ENCODE results near the gene FGFRL1. TPM values are rescaled to one million over a fixed set of nuclear protein-coding genes. Genes with fewer than 3 reads are reported as not detected.

FGFRL1 gene
- total RNA-seq, 1 donor from 2014 or later = 70.4 TPM

GRCh38 chr4:1018147-1019020 lies 7.0 kb downstream of the FGFRL1 start:
- Mint-ChIP-seq H3K4me1 (ENCODE audit: low read depth) (peaks cover 11% of the 10 kb centered on the region), H3K27me3 (ENCODE audit: low read depth) (no peaks in the 10 kb centered on the region), H3K36me3 (ENCODE audit: low read depth) (no peaks in the 10 kb centered on the region), H3K9me3 (ENCODE audit: low read depth) (no peaks in the 10 kb centered on the region), H3K27ac (ENCODE audit: unreplicated experiment) (no peak overlapping the region), H3K4me3 (ENCODE audit: unreplicated experiment) (no peak overlapping the region)
- no peak for TF ChIP-seq CTCF (IDR thresholded peaks at IDR 0.05)
- DNase-seq (ENCODE audit: low spot score) = no peak

- H3K27ac Mint-ChIP-seq (ENCODE audit: unreplicated experiment) = no peak overlapping the region
- no peaks in the 10 kb centered on the region for H3K36me3 Mint-ChIP-seq (ENCODE audit: low read depth)
- peaks cover 6% of the 10 kb centered on the region for H3K4me1 Mint-ChIP-seq (ENCODE audit: low read depth)
- DNase-seq (ENCODE audit: low spot score) = no peak
- no peaks in the 10 kb centered on the region for H3K9me3 Mint-ChIP-seq (ENCODE audit: low read depth)
- TF ChIP-seq CTCF (IDR thresholded peaks at IDR 0.05) = no peak
- H3K4me3 Mint-ChIP-seq (ENCODE audit: unreplicated experiment) = no peak overlapping the region
- H3K27me3 Mint-ChIP-seq (ENCODE audit: low read depth) = no peaks in the 10 kb centered on the region
Measured at GRCh38 chr4:1019320-1019719, 7.9 kb downstream of the FGFRL1 start.

GRCh38 chr4:1019729-1020470 lies 8.5 kb downstream of the FGFRL1 start:
- Mint-ChIP-seq H3K36me3 (ENCODE audit: low read depth) (peaks cover 1% of the 10 kb centered on the region), H3K27ac (ENCODE audit: unreplicated experiment) (no peak overlapping the region), H3K27me3 (ENCODE audit: low read depth) (no peaks in the 10 kb centered on the region), H3K4me1 (ENCODE audit: low read depth) (peaks cover 6% of the 10 kb centered on the region), H3K4me3 (ENCODE audit: unreplicated experiment) (no peak overlapping the region), H3K9me3 (ENCODE audit: low read depth) (no peaks in the 10 kb centered on the region)
- no peak for TF ChIP-seq CTCF (IDR thresholded peaks at IDR 0.05)
- DNase-seq (ENCODE audit: low spot score) = no peak

GRCh38 chr4:1021386-1022050 lies 10.1 kb downstream of the FGFRL1 start:
- H3K4me3 Mint-ChIP-seq (ENCODE audit: unreplicated experiment) = no peak overlapping the region
- H3K27me3 Mint-ChIP-seq (ENCODE audit: low read depth) = no peaks in the 10 kb centered on the region
- H3K36me3 Mint-ChIP-seq (ENCODE audit: low read depth) = peaks cover 8% of the 10 kb centered on the region
- no peak for TF ChIP-seq CTCF (IDR thresholded peaks at IDR 0.05)
- DNase-seq (ENCODE audit: low spot score) = no peak
- H3K27ac Mint-ChIP-seq (ENCODE audit: unreplicated experiment) = no peak overlapping the region
- H3K9me3 Mint-ChIP-seq (ENCODE audit: low read depth) = no peaks in the 10 kb centered on the region
- peaks cover 6% of the 10 kb centered on the region for H3K4me1 Mint-ChIP-seq (ENCODE audit: low read depth)
